Esophagus squamous epithelium (tissue), 4 donors: ENCODE measurements around the gene CXorf58.

Source experiments
- POLR2A ChIP-seq, 4 donors: fragments of 450-650 bp; IDR thresholded peaks; one replicate each; pipeline ENCODE4 v1.6.1; 2017; ENCODE audit warnings: antibody characterized with exemption in 4 of 4, mild to moderate bottlenecking in 4 of 4, moderate library complexity in 3 of 4
- TF ChIP-seq, protein P1 (sequence below), 6 experiments: fragments of 450-650 bp in 4 of 6; fragments of 200-600 bp in 2 of 6; sonication (generic) in 2 of 6; IDR thresholded peaks; one replicate each; pipeline ENCODE4 v1.5.1; 2016 to 2019; ENCODE audit warnings: antibody characterized with exemption in 6 of 6, mild to moderate bottlenecking in 4 of 6, moderate library complexity in 4 of 6

GRCh38 chrX:23871905-23872546 lies 35.8 kb upstream of the CXorf58 start:
- TF ChIP-seq, protein P1, sequence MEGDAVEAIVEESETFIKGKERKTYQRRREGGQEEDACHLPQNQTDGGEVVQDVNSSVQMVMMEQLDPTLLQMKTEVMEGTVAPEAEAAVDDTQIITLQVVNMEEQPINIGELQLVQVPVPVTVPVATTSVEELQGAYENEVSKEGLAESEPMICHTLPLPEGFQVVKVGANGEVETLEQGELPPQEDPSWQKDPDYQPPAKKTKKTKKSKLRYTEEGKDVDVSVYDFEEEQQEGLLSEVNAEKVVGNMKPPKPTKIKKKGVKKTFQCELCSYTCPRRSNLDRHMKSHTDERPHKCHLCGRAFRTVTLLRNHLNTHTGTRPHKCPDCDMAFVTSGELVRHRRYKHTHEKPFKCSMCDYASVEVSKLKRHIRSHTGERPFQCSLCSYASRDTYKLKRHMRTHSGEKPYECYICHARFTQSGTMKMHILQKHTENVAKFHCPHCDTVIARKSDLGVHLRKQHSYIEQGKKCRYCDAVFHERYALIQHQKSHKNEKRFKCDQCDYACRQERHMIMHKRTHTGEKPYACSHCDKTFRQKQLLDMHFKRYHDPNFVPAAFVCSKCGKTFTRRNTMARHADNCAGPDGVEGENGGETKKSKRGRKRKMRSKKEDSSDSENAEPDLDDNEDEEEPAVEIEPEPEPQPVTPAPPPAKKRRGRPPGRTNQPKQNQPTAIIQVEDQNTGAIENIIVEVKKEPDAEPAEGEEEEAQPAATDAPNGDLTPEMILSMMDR (IDR thresholded peaks at IDR 0.05) = no peak
- no peak for TF ChIP-seq POLR2A (IDR thresholded peaks at IDR 0.05)
